IgD-negative memory B cell (primary cell): Measurements from ENCODE around the gene UNK. TPM values are rescaled to one million over a fixed set of nuclear protein-coding genes. Genes with fewer than 3 reads are reported as not detected.

ENCODE experiments used
- H3K27ac Mint-ChIP-seq, 3 donors: one replicate each; pipeline ENCODE4 v1.8.0; 2020 to 2022; ENCODE audit warnings: mild to moderate bottlenecking in 3 of 3, mixed read lengths in 3 of 3, moderate library complexity in 1 of 3
- H3K27me3 Mint-ChIP-seq: one replicate; pipeline ENCODE4 v1.8.0; 2021; ENCODE audit warnings: mixed read lengths
- H3K36me3 Mint-ChIP-seq: one replicate; pipeline ENCODE4 v1.8.0; 2020; ENCODE audit warnings: mild to moderate bottlenecking, mixed read lengths
- H3K4me1 Mint-ChIP-seq, 3 donors: one replicate each; pipeline ENCODE4 v1.8.0; 2020 to 2022; ENCODE audit warnings: mixed read lengths in 3 of 3, mild to moderate bottlenecking in 1 of 3
- H3K4me3 Mint-ChIP-seq, 4 donors: one replicate each; pipeline ENCODE4 v1.8.0; 2020 to 2022; ENCODE audit warnings: mild to moderate bottlenecking in 4 of 4, mixed read lengths in 4 of 4, moderate library complexity in 3 of 4
- H3K9me3 Mint-ChIP-seq, 3 donors: one replicate each; pipeline ENCODE4 v1.8.0; 2020 to 2021; ENCODE audit warnings: mixed read lengths in 3 of 3, mild to moderate bottlenecking in 1 of 3
- polyA plus RNA-seq: library from polyadenylated mRNA; unstranded; fragments of 300-500 nt; fragmentation: Illumina TruSeq; gene quantifications from one replicate; pipeline ENCODE4 v1.2.3, GENCODE V29; 2021

The UNK gene
- polyA plus RNA-seq, 1 donor from 2014 or later, result 28.6 TPM

DNA sequence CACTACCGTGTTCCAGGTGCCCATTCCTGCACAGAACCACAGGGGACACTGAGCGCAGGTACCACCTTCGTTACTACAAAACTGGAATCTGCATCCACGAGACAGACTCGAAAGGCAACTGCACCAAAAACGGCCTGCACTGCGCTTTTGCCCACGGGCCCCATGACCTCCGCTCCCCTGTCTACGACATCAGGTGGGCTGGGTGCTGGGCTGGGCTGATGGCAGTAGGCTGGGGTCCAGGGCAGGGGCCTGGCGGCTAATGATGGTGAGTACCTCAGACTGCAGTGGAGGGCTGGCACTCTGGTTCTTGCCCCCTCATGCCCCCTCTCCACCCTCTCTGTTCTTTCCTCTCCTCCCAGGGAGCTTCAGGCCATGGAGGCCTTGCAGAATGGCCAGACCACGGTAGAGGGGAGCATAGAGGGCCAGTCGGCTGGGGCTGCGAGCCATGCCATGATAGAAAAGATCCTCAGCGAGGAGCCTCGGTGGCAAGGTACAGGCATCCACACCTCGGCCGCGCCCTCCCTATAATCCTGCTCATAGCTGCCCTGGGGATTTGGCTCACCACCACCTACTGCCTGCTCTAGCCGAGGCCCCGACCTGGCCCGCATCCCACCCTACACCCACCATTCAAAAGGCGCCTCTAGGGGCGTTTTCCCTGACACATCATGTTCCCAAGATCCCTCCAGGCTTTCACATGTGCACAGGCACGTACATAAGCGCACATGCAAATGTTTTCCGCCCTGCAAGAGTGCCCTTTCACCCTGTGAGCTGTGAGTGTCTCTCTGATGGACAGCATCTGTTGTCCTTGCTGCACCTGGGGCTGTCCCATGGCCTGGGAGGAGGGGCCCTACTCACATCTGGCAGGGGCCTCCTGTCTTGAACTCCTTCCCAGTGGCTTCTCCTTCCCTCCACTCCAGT is 27.7 kb downstream of the UNK start:
- peaks cover 5 to 11% (median 7%) of the 10 kb centered on the region in 3 donors for H3K4me1 Mint-ChIP-seq
- H3K9me3 Mint-ChIP-seq, result no peaks in the 10 kb centered on the region
- H3K36me3 Mint-ChIP-seq, result no peaks in the 10 kb centered on the region
- no peak overlapping the region for H3K4me3 Mint-ChIP-seq
- peak overlapping the region in 1 of 3 donors; percentile 50 for H3K27ac Mint-ChIP-seq
- no peaks in the 10 kb centered on the region for H3K27me3 Mint-ChIP-seq

DNA sequence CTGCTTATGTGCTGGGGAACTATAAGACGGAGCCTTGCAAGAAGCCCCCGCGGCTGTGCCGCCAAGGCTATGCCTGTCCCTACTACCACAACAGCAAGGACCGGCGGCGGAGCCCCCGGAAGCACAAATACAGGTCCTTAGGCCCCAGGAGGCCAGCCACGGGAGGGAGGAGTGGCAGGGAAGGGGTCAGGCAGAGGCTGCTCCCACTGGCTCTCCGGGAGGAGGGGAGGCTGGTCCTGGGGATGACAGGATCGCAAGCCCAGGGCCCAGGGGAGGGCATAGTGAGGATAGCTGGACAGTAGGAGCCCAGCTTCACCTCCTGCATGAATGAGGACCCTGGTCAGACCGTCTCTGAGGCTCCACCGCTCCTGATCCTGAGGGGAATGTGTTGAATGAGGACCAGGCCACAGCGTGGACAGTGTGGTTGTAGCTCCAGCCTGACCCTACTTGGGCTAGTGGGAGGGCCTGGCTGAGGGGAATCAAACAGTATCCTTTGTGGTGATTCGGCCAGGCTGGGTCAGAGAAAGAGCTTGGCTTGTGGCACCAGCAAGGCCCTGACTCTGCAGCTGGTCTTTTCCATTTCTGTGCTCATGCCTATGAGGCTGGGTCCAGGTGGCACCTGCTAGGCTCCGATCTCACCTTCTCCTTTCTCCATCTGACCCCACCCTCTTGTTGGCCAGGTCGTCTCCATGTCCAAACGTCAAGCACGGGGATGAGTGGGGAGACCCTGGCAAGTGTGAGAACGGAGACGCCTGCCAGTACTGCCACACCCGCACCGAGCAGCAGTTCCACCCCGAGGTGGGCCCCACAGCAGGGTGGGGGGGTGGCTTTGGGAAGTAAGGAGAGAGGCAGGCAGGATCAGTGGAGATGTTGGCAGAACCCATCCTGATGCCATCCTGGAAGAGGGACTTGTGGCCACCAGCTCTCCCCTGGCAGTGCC is 28.7 kb downstream of the UNK start:
- Mint-ChIP-seq H3K27ac (no peak overlapping the region), H3K36me3 (no peaks in the 10 kb centered on the region), H3K27me3 (no peaks in the 10 kb centered on the region), H3K9me3 (no peaks in the 10 kb centered on the region), H3K4me3 (no peak overlapping the region), H3K4me1 (peaks cover 4 to 8% (median 7%) of the 10 kb centered on the region in 3 donors)

DNA sequence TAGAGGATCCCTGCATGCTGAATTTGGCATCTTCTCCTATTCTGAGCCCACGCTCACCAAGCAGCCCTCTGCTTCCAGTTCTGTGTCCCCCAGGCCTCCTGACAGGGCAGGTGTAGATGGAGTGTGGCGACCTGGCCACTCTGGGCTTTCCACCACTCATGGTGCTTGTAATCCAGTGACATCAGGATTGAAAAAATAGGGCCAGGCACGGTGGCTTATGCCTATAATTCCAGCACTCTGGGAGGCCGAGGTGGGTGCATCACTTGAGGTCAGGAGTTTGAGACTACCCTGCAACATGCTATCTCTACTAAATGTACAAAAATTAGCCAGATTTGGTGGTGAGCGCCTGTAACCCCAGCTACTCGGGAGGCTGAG is 29.4 kb downstream of the UNK start:
- H3K27me3 Mint-ChIP-seq, result no peaks in the 10 kb centered on the region
- H3K9me3 Mint-ChIP-seq, result no peaks in the 10 kb centered on the region
- H3K4me3 Mint-ChIP-seq, result no peak overlapping the region
- H3K27ac Mint-ChIP-seq, result no peak overlapping the region
- peaks cover 0 to 2% (median 2%) of the 10 kb centered on the region in 3 donors for H3K4me1 Mint-ChIP-seq
- H3K36me3 Mint-ChIP-seq, result no peaks in the 10 kb centered on the region

DNA sequence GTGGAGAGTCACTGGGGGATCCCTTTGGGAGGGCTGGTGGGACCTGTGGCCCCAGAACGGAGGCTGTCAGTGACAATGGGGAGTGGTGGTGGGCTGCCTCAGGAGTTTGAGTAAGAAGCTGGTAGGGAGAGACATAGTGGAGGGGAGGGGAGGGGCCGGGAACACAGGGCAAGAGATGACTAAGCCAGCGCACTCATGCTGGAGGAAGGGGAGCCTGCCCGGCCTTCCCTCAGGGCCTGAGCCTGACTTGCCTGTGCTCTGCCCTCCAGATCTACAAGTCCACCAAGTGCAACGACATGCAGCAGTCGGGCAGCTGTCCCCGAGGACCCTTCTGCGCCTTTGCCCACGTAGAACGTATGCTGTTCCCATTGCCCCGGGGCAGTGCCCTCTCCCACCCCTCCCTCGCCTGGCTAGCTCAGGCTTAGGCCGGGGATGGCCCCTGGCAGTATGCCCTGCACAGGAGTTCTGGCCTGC is 30.3 kb downstream of the UNK start:
- Mint-ChIP-seq H3K9me3 (no peaks in the 10 kb centered on the region), H3K27me3 (no peaks in the 10 kb centered on the region), H3K36me3 (no peaks in the 10 kb centered on the region), H3K27ac (no peak overlapping the region), H3K4me3 (no peak overlapping the region), H3K4me1 (no peaks in the 10 kb centered on the region)

DNA sequence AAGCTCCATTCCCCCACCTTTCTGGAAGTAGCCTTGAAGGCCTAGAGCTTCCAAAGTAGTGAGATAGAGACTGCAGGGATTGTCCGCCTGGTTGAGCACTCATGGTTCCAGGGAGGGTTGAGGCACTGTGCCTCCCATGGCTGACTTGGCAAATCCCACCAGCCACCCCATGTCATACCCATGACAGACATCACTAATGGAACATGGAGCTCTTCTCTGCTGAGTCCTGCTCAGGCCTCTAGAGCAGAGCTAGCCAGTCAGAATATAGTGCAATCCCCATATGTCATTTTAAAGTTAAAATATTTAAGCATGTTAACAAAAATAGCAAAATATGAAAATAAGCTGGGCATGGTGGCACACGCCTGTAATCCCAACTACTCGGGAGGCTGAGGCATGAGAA is 30.8 kb downstream of the UNK start:
- H3K4me3 Mint-ChIP-seq, result no peak overlapping the region
- H3K36me3 Mint-ChIP-seq, result no peaks in the 10 kb centered on the region
- H3K27me3 Mint-ChIP-seq, result no peaks in the 10 kb centered on the region
- H3K4me1 Mint-ChIP-seq, result no peaks in the 10 kb centered on the region
- H3K27ac Mint-ChIP-seq, result no peak overlapping the region
- no peaks in the 10 kb centered on the region for H3K9me3 Mint-ChIP-seq

DNA sequence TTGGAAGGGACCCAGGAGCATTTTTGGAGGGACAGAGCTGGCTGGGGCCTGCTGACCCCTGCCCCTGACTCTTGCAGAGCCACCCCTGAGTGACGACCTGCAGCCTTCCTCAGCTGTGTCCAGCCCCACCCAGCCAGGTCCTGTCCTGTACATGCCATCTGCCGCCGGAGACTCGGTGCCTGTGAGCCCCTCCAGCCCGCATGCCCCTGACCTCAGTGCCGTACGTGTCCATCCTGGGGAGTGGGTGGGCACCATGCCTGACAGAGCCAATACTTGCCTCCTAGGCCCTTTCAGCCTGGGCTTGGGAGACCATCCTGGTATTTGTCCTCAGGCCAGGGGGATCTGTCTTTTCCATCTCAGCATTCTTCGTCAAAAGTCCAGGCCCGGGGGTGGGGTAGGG is 32.1 kb downstream of the UNK start:
- H3K36me3 Mint-ChIP-seq, result no peaks in the 10 kb centered on the region
- no peaks in the 10 kb centered on the region for H3K27me3 Mint-ChIP-seq
- H3K27ac Mint-ChIP-seq, result peak overlapping the region in 1 of 3 donors; percentile 31
- H3K4me1 Mint-ChIP-seq, result peaks cover 0 to 3% (median 1%) of the 10 kb centered on the region in 3 donors
- no peaks in the 10 kb centered on the region for H3K9me3 Mint-ChIP-seq
- no peak overlapping the region for H3K4me3 Mint-ChIP-seq

DNA sequence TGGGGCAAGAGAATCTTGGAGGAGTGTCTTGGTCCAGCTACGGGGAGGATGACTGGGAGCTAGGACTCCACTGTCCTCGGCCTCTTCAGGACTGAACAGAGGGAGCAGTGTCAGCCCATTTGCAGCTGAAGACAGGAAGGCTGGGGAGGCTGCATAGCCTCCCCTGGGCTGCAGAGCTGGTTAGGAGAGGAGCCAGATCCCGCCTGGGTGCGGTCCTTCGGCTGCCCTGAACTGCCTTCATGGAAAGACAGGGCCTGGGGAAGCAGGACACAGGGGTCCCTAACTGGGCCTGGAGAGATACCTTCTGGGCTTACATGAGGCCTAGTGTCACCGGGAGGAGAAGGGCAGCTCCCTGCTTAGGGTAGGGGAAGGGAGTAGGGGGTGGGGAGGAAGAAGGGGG is 33.0 kb downstream of the UNK start:
- Mint-ChIP-seq H3K36me3 (no peaks in the 10 kb centered on the region), H3K27ac (no peak overlapping the region), H3K4me1 (peaks cover 0 to 9% (median 7%) of the 10 kb centered on the region in 3 donors), H3K4me3 (no peak overlapping the region), H3K9me3 (no peaks in the 10 kb centered on the region), H3K27me3 (no peaks in the 10 kb centered on the region)

DNA sequence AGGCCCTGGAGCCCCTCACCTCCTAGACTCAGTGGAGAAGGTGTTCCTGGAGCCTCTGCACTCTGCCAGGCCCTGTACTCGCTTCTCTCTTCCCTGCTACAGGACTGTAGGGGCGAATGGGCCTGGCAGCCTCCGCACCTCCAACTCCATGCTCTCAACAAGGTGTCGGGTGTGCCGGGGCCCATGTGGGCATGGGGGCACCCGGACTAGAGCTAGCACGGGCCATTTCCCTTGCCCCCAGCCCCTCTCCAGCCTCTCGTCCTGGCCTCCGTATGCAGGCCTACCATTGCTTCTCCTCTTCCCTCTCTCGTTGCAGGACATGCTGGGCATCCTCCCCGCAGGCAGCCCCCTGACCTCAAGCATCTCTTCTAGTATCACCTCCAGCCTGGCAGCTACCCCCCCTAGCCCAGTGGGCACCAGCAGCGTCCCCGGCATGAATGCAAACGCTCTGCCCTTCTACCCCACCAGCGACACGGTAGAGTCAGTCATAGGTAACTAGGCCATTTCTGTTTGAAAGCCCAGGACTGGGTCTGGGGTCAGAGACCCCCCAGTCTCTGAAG is 33.8 kb downstream of the UNK start:
- Mint-ChIP-seq H3K4me3 (no peak overlapping the region), H3K4me1 (peaks cover 0 to 9% (median 7%) of the 10 kb centered on the region in 3 donors), H3K27me3 (no peaks in the 10 kb centered on the region), H3K36me3 (no peaks in the 10 kb centered on the region), H3K27ac (peak overlapping the region in 2 of 3 donors; percentile 17 to 80), H3K9me3 (no peaks in the 10 kb centered on the region)

DNA sequence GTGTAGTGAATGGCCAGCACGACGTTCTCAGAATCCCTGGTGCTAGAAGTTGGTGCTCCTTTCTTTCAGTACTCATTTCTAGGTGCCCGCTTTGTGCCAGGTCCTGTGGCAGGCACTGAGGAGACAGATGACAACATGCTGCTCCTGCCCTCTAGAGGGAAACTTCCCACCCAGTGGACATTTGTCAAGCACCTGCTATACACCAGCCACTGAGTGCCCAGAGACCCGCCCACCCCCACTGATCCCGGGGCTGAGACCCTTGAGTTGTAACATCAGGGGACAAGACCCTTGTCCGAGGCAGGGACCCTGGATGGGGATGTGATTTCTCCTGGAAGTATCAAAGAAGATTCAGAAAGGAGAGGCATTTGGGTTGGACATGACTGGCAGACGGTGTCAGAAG is 34.5 kb downstream of the UNK start:
- H3K36me3 Mint-ChIP-seq, result no peaks in the 10 kb centered on the region
- peak overlapping the region in 1 of 4 donors; percentile 77 for H3K4me3 Mint-ChIP-seq
- peaks cover 0 to 9% (median 7%) of the 10 kb centered on the region in 3 donors for H3K4me1 Mint-ChIP-seq
- peak overlapping the region in 1 of 3 donors; percentile 51 for H3K27ac Mint-ChIP-seq
- no peaks in the 10 kb centered on the region for H3K9me3 Mint-ChIP-seq
- H3K27me3 Mint-ChIP-seq, result no peaks in the 10 kb centered on the region

DNA sequence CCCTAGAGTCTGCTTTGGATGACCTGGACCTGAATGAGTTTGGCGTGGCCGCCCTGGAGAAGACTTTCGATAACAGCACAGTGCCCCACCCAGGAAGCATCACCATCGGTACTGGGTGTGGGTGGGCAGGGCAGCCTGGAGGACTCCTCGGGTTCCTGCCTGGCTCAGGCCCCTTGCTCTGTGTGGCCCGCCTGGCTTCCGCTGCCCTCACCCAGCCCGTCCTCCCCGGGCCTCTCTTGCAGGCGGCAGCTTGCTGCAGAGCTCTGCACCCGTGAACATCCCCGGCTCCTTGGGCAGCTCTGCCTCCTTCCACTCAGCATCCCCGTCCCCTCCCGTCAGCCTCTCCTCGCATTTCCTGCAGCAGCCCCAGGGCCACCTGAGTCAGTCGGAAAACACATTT is 35.1 kb downstream of the UNK start:
- Mint-ChIP-seq H3K4me3 (no peak overlapping the region), H3K27ac (peak overlapping the region in 1 of 3 donors; percentile 51), H3K36me3 (peaks cover 2% of the 10 kb centered on the region), H3K9me3 (no peaks in the 10 kb centered on the region), H3K4me1 (peaks cover 0 to 9% (median 7%) of the 10 kb centered on the region in 3 donors), H3K27me3 (no peaks in the 10 kb centered on the region)

DNA sequence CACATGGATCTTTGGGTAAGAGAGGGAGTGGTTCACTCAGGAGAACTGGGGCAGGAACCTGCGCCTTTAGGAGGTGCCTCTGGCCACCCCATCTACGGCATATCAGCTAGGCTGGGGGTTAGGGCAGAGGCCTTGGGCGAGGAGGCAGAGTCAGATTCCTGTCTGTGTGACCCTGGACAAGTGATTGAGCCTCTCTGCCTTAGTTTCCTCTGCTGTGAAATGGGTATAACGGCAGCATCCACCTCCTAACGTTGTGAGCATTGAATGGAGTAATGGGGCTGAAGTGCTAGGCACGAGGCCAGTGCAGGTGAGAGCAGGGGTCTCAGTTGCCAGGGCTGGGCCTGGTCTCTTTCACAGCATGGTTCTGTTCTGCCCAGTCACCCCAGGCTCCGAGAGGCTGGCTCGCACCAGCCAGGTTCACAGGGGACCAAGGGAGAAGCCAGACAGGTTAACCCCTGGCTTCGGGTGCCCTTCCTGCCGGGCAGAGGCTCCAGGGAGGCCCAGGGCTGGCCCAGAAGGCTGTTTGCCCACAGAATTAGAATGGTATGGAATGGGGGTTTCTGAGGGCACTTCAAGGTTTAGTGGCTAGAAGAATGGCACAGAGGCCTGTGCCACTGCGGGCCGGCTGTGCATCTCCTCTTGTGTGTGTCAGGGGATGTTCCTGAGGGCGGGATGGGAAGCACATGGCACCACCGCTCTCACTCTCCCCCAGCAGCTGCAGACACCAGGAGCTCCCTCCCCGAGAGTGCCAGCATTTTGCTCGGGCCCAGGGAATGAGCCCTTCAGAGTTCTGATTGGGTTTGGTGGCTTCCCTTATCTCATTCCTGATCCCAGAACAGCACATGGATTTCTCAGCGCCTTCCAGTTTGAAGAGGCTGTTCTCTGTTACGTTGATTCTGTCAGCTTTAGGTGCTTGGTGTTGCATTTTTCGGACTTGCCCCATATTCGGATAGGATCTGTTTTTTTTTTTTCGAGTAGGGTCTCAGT is 35.8 kb downstream of the UNK start:
- Mint-ChIP-seq H3K4me3 (no peak overlapping the region), H3K36me3 (peaks cover 2% of the 10 kb centered on the region), H3K4me1 (peaks cover 0 to 9% (median 7%) of the 10 kb centered on the region in 3 donors), H3K27me3 (no peaks in the 10 kb centered on the region), H3K27ac (no peak overlapping the region), H3K9me3 (no peaks in the 10 kb centered on the region)

DNA sequence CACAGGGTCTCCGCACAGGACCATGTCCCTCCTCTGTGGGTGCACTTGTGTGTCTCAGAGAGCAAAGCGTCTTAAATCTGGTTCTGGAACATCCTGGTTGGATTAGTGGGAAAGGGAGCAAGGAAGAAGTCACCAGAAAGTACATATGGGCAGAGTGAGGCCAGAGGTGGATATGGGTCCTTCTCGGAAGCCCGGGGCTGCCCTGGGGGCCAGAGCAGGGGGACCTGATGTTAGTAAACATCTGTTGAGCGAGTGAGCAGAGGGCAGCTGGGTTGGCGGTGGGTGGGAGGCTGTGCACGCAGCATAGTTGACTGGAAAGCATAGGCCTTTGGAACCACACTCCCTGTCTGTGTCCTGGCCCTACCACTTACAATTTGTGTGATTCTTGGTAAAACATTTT is 36.9 kb downstream of the UNK start:
- H3K4me3 Mint-ChIP-seq, result no peak overlapping the region
- peaks cover 0 to 9% (median 7%) of the 10 kb centered on the region in 3 donors for H3K4me1 Mint-ChIP-seq
- H3K27me3 Mint-ChIP-seq, result no peaks in the 10 kb centered on the region
- H3K36me3 Mint-ChIP-seq, result peaks cover 2% of the 10 kb centered on the region
- H3K9me3 Mint-ChIP-seq, result no peaks in the 10 kb centered on the region
- peak overlapping the region; percentile 80 to 85 (median 83) for H3K27ac Mint-ChIP-seq

DNA sequence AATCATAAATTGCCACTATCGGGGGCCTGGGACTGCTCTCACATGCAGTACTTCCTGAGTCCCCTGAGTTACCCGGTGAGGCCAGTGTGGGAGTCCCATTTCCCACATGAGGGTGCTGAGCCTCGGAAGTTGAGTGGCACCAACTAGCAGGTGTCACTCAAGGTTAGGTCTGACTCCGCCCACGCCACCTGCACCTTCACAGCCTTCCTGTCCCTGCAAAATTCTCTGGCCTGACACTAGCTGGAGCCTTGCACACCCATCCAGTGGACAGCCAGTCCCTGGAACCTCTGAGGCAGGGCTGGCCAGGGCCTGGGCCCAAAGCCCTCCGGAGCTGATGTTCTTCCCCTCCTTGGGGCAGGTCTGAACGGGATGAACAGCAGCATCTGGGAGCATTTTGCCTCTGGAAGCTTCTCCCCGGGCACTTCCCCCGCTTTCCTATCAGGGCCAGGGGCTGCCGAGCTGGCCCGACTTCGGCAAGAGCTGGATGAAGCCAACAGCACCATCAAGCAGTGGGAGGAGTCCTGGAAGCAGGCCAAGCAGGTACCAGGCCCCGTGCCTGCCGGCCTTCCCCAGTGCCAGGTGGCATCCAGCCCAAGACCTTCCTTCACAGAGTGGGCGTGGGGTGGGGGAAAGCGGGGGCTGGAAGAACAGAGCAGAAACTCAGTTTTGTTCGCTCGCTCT is 37.7 kb downstream of the UNK start:
- Mint-ChIP-seq H3K27ac (peak overlapping the region; percentile 83 to 85 (median 85)), H3K36me3 (peaks cover 2% of the 10 kb centered on the region), H3K9me3 (no peaks in the 10 kb centered on the region), H3K4me3 (peak overlapping the region in 2 of 4 donors; percentile 39 to 55), H3K4me1 (peaks cover 0 to 13% (median 7%) of the 10 kb centered on the region in 3 donors), H3K27me3 (no peaks in the 10 kb centered on the region)
